Thoracic aorta (tissue), 2 donors: ENCODE data around the gene AUTS2. TPM values are rescaled to one million over a fixed set of nuclear protein-coding genes. Genes with fewer than 3 reads are reported as not detected.

Experiments
- ATAC-seq: fragments of 150-250 bp; one replicate; pipeline ENCODE4 v1.8.0; 2017; ENCODE audit warnings: low read depth; ENCODE audit not compliant: insufficient number of reproducible peaks, low FRiP score
- DNase-seq: peaks from one replicate; pipeline ENCODE4 v3.0.0-alpha.2; 2020; ENCODE audit warnings: low spot score
- H3K27ac ChIP-seq, 2 donors: fragments of 200-600 bp; sonication (generic); 1 replicate in 1 of 2; 2 replicates in 1 of 2; pipeline ENCODE4 v1.5.1; 2016; ENCODE audit warnings: mild to moderate bottlenecking in 2 of 2, moderate library complexity in 2 of 2
- H3K27me3 ChIP-seq: fragments of 200-600 bp; sonication (generic); replicated peaks from 2 replicates; pipeline ENCODE4 v1.6.0; 2016; ENCODE audit warnings: mild to moderate bottlenecking; ENCODE audit not compliant: insufficient read depth
- H3K36me3 ChIP-seq: fragments of 200-600 bp; sonication (generic); one replicate; pipeline ENCODE4 v1.5.1; 2016
- H3K4me1 ChIP-seq, 2 donors: fragments of 200-600 bp; sonication (generic); 1 replicate in 1 of 2; 2 replicates in 1 of 2; pipeline versions ENCODE4 v1.5.1 to v1.6.0; 2016; ENCODE audit warnings: low read depth in 2 of 2, mild to moderate bottlenecking in 1 of 2; ENCODE audit not compliant: control insufficient read depth in 1 of 2
- H3K4me3 ChIP-seq: fragments of 200-600 bp; sonication (generic); 2 replicates; pipeline ENCODE4 v1.5.1; 2016; ENCODE audit warnings: mild to moderate bottlenecking
- H3K9me3 ChIP-seq: fragments of 200-600 bp; sonication (generic); 2 replicates; pipeline ENCODE4 v1.5.1; 2016
- total RNA-seq, 2 donors: library from RNA; depleted of rRNA; stranded (reverse); fragments of >200 nt; gene quantifications; one replicate each; pipeline versions ENCODE4 v1.1.0 to v1.2.3, GENCODE V29; 2016
- TF ChIP-seq, protein P1 (sequence below): fragments of 200-600 bp; sonication (generic); IDR thresholded peaks from one replicate; pipeline ENCODE4 v1.5.1; 2019; ENCODE audit warnings: antibody characterized with exemption

Gene AUTS2
- total RNA-seq, 2 donors from 2014 or later = 49.4 to 101 TPM

DNA sequence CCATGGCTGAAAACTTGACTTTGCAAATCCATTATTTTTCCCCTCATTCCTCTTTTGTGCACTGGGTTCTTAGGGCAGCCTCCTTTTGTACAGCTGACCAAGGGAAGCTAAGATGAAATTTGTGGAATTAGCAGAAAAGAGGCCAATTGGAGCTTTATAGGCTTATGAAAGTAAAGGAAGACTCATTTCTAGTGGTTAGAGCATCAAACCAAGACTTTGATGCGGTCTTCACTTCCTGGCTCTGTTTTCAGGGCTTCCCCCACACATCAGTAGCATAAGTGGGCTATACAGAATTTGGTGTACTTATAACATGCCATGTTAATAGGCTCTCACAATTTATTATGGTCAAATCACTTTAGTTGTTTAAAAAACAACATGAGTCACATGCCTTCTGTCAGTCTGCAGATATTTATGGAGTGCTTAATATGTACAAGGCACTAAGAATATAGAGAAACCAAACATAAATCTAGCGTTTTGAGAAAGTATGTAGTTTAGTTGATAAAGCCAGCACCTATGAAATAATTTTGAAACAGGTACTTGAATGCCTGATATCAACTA is 5.7 kb downstream of the AUTS2 start:
- Histone ChIP-seq H3K4me1 (peaks cover 11 to 14% of the 10 kb centered on the region in 2 donors), H3K36me3 (no peaks in the 10 kb centered on the region), H3K27ac (no peak overlapping the region), H3K27me3 (no peaks in the 10 kb centered on the region), H3K4me3 (no peak overlapping the region), H3K9me3 (no peaks in the 10 kb centered on the region)
- TF ChIP-seq, protein P1, sequence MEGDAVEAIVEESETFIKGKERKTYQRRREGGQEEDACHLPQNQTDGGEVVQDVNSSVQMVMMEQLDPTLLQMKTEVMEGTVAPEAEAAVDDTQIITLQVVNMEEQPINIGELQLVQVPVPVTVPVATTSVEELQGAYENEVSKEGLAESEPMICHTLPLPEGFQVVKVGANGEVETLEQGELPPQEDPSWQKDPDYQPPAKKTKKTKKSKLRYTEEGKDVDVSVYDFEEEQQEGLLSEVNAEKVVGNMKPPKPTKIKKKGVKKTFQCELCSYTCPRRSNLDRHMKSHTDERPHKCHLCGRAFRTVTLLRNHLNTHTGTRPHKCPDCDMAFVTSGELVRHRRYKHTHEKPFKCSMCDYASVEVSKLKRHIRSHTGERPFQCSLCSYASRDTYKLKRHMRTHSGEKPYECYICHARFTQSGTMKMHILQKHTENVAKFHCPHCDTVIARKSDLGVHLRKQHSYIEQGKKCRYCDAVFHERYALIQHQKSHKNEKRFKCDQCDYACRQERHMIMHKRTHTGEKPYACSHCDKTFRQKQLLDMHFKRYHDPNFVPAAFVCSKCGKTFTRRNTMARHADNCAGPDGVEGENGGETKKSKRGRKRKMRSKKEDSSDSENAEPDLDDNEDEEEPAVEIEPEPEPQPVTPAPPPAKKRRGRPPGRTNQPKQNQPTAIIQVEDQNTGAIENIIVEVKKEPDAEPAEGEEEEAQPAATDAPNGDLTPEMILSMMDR = no peak
- DNase-seq (no peak), ATAC-seq (no peak)

DNA sequence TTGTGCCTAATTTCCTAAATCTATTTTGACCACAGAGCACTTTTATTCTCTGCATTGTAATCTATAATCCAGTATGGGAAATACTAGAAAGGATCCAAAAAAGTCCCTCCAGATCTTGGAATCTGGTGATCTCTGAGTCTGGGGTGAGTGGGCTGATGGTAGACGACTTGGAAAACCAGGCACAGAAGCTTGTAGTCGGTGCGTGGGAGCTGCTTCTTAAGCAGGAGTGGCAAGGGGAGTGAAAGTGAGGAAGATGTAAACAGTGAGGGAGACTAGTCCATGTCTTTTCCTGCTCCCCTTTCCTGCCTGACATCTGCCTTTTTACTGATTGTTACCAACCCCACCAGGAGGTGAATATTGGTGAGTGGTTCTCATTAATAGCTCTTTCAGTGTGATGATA is 6.8 kb downstream of the AUTS2 start:
- DNase-seq (no peak), ATAC-seq (no peak)
- Histone ChIP-seq H3K36me3 (no peaks in the 10 kb centered on the region), H3K4me1 (peaks cover 8 to 10% of the 10 kb centered on the region in 2 donors), H3K27me3 (no peaks in the 10 kb centered on the region), H3K9me3 (no peaks in the 10 kb centered on the region), H3K27ac (no peak overlapping the region), H3K4me3 (no peak overlapping the region)
- TF ChIP-seq, protein P1 = no peak

DNA sequence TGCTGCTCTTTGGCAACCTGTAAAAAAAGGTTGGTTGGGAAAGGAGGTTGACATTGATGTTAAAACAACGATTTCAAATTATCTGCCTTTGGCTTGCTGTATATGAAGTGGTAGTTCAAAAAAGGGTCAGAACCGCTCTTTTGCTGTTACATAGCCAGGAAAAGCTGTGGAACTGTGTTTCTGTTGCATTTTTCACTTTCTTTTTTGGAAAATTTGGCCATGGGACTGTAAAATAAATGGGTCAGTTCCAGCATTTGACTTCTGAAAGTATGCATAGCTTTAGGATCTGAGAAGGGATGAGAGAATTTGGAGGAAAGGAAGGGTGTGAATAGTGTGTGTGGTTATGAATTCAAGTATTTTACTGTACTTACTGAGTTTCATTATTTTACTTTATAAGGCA is 7.3 kb downstream of the AUTS2 start:
- no peaks in the 10 kb centered on the region for H3K27me3 ChIP-seq
- DNase-seq (no peak), ATAC-seq (no peak)
- H3K36me3 ChIP-seq = no peaks in the 10 kb centered on the region
- H3K27ac ChIP-seq = no peak overlapping the region
- peaks cover 3 to 6% of the 10 kb centered on the region in 2 donors for H3K4me1 ChIP-seq
- TF ChIP-seq, protein P1 = no peak
- no peak overlapping the region for H3K4me3 ChIP-seq
- H3K9me3 ChIP-seq = no peaks in the 10 kb centered on the region

DNA sequence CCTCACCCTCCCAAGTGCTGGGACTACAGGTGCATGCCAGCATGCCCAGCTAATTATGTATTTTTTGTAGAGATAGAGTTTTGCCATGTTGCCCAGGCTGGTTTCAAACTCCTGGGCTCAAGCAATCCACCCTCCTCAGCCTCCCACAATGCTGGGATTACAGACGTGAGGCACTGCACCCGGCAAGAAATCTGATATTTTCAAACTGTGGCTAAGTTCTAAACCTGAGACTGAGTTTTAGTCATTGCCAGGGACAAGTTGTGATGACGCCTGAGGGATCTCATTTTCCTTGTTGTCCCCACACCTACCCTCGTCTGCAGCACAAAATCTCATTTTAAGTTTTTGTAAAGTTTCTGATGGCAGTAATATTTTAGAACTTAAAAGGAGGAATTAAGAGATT is 9.8 kb downstream of the AUTS2 start:
- DNase-seq (no peak), ATAC-seq (no peak)
- TF ChIP-seq, protein P1 = no peak
- no peaks in the 10 kb centered on the region for H3K27me3 ChIP-seq
- no peak overlapping the region for H3K4me3 ChIP-seq
- H3K27ac ChIP-seq = no peak overlapping the region
- no peaks in the 10 kb centered on the region for H3K9me3 ChIP-seq
- H3K36me3 ChIP-seq = no peaks in the 10 kb centered on the region
- no peaks in the 10 kb centered on the region for H3K4me1 ChIP-seq

DNA sequence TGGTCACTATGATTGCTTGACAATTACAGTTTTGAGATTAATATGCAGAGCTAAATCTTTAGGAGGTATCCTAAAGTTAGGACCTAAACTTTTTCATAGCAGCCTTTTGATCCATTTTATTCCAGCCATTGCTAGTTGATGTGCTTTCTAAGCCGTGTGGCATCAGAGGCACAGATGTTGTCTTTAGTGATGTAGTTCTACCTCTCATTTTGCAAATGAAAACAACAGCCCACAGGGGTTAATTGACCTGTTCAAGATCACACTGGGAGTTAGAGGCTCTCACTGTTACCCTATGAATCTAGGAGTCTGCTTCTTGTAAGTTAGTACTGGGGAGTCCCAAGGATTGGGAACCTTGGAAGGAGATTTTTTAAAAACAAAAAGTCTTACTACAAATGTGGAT is 10.6 kb downstream of the AUTS2 start:
- no peak for ATAC-seq
- no peak for DNase-seq
- Histone ChIP-seq H3K27ac (no peak overlapping the region), H3K4me3 (no peak overlapping the region), H3K4me1 (no peaks in the 10 kb centered on the region), H3K36me3 (no peaks in the 10 kb centered on the region), H3K27me3 (no peaks in the 10 kb centered on the region), H3K9me3 (no peaks in the 10 kb centered on the region)
- TF ChIP-seq, protein P1 = no peak
